Germinal center (tissue), 1 donor: Measurements from ENCODE around the gene DUSP2.
"Not testable (repeated sequence)": the region's sequence is repeated elsewhere in the genome, so short reads cannot be mapped to it uniquely, and the experiment has no call there.

Experiments
- DNase-seq: peaks from one replicate; pipeline ENCODE4 v3.0.0; 2012; ENCODE audit warnings: mixed read lengths, low spot score

DUSP2 gene

GRCh38 chr2:96163415-96163767 is 18.2 kb upstream of the DUSP2 start:
- no peak for DNase-seq

- no peak for DNase-seq
These were observed 16.7 kb upstream of the DUSP2 start for GRCh38 chr2:96161898-96162297.

- not testable (repeated sequence) for DNase-seq
These were observed 15.1 kb upstream of the DUSP2 start for GRCh38 chr2:96160366-96160765.

GRCh38 chr2:96159084-96159830 is 14.0 kb upstream of the DUSP2 start:
- DNase-seq = peak; percentile 33

- DNase-seq = no peak
These were observed 13.3 kb upstream of the DUSP2 start for GRCh38 chr2:96158554-96158940.

- peak; percentile 68 for DNase-seq
These were observed 12.7 kb upstream of the DUSP2 start for GRCh38 chr2:96157649-96158553.

GRCh38 chr2:96156926-96157648 is 11.8 kb upstream of the DUSP2 start:
- peak; percentile 81 for DNase-seq

GRCh38 chr2:96156011-96156820 is 11.0 kb upstream of the DUSP2 start:
- DNase-seq = peak; percentile 12

GRCh38 chr2:96154506-96155380 is 9.5 kb upstream of the DUSP2 start:
- no peak for DNase-seq

GRCh38 chr2:96153991-96154431 is 8.8 kb upstream of the DUSP2 start:
- no peak for DNase-seq

- DNase-seq = no peak
These were observed 8.1 kb upstream of the DUSP2 start for GRCh38 chr2:96153291-96153713.

- DNase-seq = no peak
These were observed 7.3 kb upstream of the DUSP2 start for GRCh38 chr2:96152304-96153161.

GRCh38 chr2:96151595-96152303 is 6.5 kb upstream of the DUSP2 start:
- no peak for DNase-seq

- DNase-seq = no peak
These were observed 5.8 kb upstream of the DUSP2 start for GRCh38 chr2:96150791-96151594.

- DNase-seq = no peak
These were observed 4.9 kb upstream of the DUSP2 start for GRCh38 chr2:96150007-96150640.

- DNase-seq = peak; percentile 85
These were observed 3.4 kb upstream of the DUSP2 start for GRCh38 chr2:96148410-96149217.
